ENCODE data around the gene ZNF682. TPM values are rescaled to one million over a fixed set of nuclear protein-coding genes. Genes with fewer than 3 reads are reported as not detected.

The ZNF682 gene
- total RNA-seq, 1 experiment from 2014 or later: 23.0 TPM

GRCh38 chr19:20067943-20068342 is 28.6 kb upstream of the ZNF682 start:
- peaks cover 26 to 44% of the 10 kb centered on the region in 2 experiments for H3K4me1 Mint-ChIP-seq
- H3K9me3 Mint-ChIP-seq: peaks cover 21 to 41% of the 10 kb centered on the region in 2 experiments
- no peaks in the 10 kb centered on the region for H3K9me3 ChIP-seq (ENCODE audit: control insufficient read depth, low read depth, low read length)
- no peak overlapping the region for H4K5ac ChIP-seq (ENCODE audit: insufficient read length, low read depth, low read length)
- H3K79me2 ChIP-seq (ENCODE audit: insufficient read depth, low read length): no peaks in the 10 kb centered on the region
- no peak for DNase-seq
- H2AK5ac ChIP-seq (ENCODE audit: insufficient read length, low read length): no peak overlapping the region
- H2BK15ac ChIP-seq (ENCODE audit: low read depth, low read length): no peak overlapping the region
- H2BK120ac ChIP-seq (ENCODE audit: low read depth, low read length, poor library complexity, severe bottlenecking): no peak overlapping the region
- no peak for TF ChIP-seq CTCF (conservative IDR thresholded peaks at IDR 0.05)
- WGBS (ENCODE audit: extremely low coverage, insufficient read length, low lambda C conversion rate): no CpG with 5 or more reads among the region's 9 CpGs
- no peak overlapping the region for H2AFZ ChIP-seq (ENCODE audit: low read length)
- H3K56ac ChIP-seq (ENCODE audit: insufficient read length, low read depth, low read length): no peak overlapping the region
- peak overlapping the region in 1 of 3 experiments; percentile 76; a peak in 2 of 7 replicates for H3K27ac Mint-ChIP-seq
- H3T11ph ChIP-seq (ENCODE audit: low read length): no peak overlapping the region
- no peak overlapping the region for H2BK20ac ChIP-seq (ENCODE audit: low read depth, low read length, poor library complexity, severe bottlenecking)
- H3K79me1 ChIP-seq (ENCODE audit: insufficient read depth, low read depth, low read length, poor library complexity, severe bottlenecking): no peaks in the 10 kb centered on the region
- no peaks in the 10 kb centered on the region for H3K27me3 ChIP-seq (ENCODE audit: insufficient read depth, low read length)
- no peak overlapping the region for H4K91ac ChIP-seq (ENCODE audit: insufficient read length, low read depth, low read length)
- peak overlapping the region; percentile 25 for H3K4me2 ChIP-seq (ENCODE audit: insufficient read depth, insufficient read length, low read length)
- no peak overlapping the region for H2BK5ac ChIP-seq (ENCODE audit: insufficient read length, low read length)
- H4K8ac ChIP-seq (replicated peaks; ENCODE audit: insufficient read length, low read depth, low read length): no peak overlapping the region
- H3K23me2 ChIP-seq (ENCODE audit: insufficient read length, low read depth, low read length, poor library complexity, severe bottlenecking): no peaks in the 10 kb centered on the region
- no peak overlapping the region for H3K4ac ChIP-seq (ENCODE audit: low read depth, low read length)
- peaks cover 12% of the 10 kb centered on the region for H3K27me3 Mint-ChIP-seq (ENCODE audit: low read depth)
- no peak overlapping the region for H3K18ac ChIP-seq (ENCODE audit: insufficient read length, low read depth, low read length)
- no peak overlapping the region for H3K14ac ChIP-seq (ENCODE audit: insufficient read depth, low read length)
- H3K23ac ChIP-seq (ENCODE audit: insufficient read length, low read depth, low read length): no peak overlapping the region
- H3K9ac ChIP-seq (ENCODE audit: extremely low read depth, insufficient read length, low read length): no peak overlapping the region
- H3K4me3 Mint-ChIP-seq: peak overlapping the region in 1 of 2 experiments; percentile 58; a peak in 3 of 5 replicates
- H3K4me1 ChIP-seq (ENCODE audit: insufficient read depth, low read length): no peaks in the 10 kb centered on the region; the same call in 1 of the 2 replicates
- H2BK12ac ChIP-seq (ENCODE audit: insufficient read length, low read depth, low read length): no peak overlapping the region
- H3K36me3 Mint-ChIP-seq (ENCODE audit: insufficient read depth in 1 of 3, low read depth in 3 of 3): peaks cover 10 to 16% (median 13%) of the 10 kb centered on the region in 3 experiments
- peak overlapping the region; percentile 24 for H3K27ac ChIP-seq (ENCODE audit: insufficient read length, low read depth, low read length)
- no peaks in the 10 kb centered on the region for H4K20me1 ChIP-seq (ENCODE audit: control insufficient read depth, insufficient read depth, insufficient read length)

All from H9 (cell line).